Neural crest cell (in vitro differentiated cells): ENCODE data around the gene XYLT1. TPM values are rescaled to one million over a fixed set of nuclear protein-coding genes. Genes with fewer than 3 reads are reported as not detected.

Experiments
- DNase-seq: peaks from one replicate; pipeline ENCODE4 v3.0.0; 2021; ENCODE audit warnings: low read depth, mixed read lengths, low spot score
- H3K27ac Mint-ChIP-seq: one replicate; pipeline ENCODE4 v1.8.0; 2021; ENCODE audit warnings: mild to moderate bottlenecking, mixed read lengths; ENCODE audit not compliant: unreplicated experiment
- H3K27me3 Mint-ChIP-seq: 2 replicates; pipeline ENCODE4 v1.8.0; 2021; ENCODE audit warnings: low read depth, mild to moderate bottlenecking, mixed read lengths
- H3K36me3 Mint-ChIP-seq: 2 replicates; pipeline ENCODE4 v1.8.0; 2021; ENCODE audit warnings: low read depth, mild to moderate bottlenecking, mixed read lengths
- H3K4me1 Mint-ChIP-seq: 2 replicates; pipeline ENCODE4 v1.8.0; 2021; ENCODE audit warnings: mixed read lengths
- H3K4me3 Mint-ChIP-seq: one replicate; pipeline ENCODE4 v1.8.0; 2021; ENCODE audit warnings: mild to moderate bottlenecking, mixed read lengths
- H3K9me3 Mint-ChIP-seq: 2 replicates; pipeline ENCODE4 v1.8.0; 2021; ENCODE audit warnings: mixed read lengths
- total RNA-seq: library from RNA; stranded (reverse); gene quantifications from 2 replicates; pipeline ENCODE4 v1.2.1, GENCODE V29; 2021
- TF ChIP-seq, protein P1 (sequence below): fragments of 200-600 bp; sonication (generic); conservative IDR thresholded peaks from 2 replicates; pipeline ENCODE4 v1.5.0; 2021; ENCODE audit warnings: antibody characterized with exemption, mild to moderate bottlenecking

XYLT1 gene
- total RNA-seq, 1 donor from 2014 or later: 15.0 TPM

GRCh38 chr16:17222871-17223401, 247.8 kb downstream of the XYLT1 start:
- peaks cover 18% of the 10 kb centered on the region for H3K4me1 Mint-ChIP-seq
- no peak for DNase-seq

GRCh38 chr16:17219991-17220390, 250.8 kb downstream of the XYLT1 start:
- peaks cover 35% of the 10 kb centered on the region for H3K4me1 Mint-ChIP-seq
- no peak for DNase-seq
- H3K4me3 Mint-ChIP-seq: no peak overlapping the region
- no peaks in the 10 kb centered on the region for H3K27me3 Mint-ChIP-seq
- peaks cover 3% of the 10 kb centered on the region for H3K9me3 Mint-ChIP-seq
- TF ChIP-seq, protein P1, sequence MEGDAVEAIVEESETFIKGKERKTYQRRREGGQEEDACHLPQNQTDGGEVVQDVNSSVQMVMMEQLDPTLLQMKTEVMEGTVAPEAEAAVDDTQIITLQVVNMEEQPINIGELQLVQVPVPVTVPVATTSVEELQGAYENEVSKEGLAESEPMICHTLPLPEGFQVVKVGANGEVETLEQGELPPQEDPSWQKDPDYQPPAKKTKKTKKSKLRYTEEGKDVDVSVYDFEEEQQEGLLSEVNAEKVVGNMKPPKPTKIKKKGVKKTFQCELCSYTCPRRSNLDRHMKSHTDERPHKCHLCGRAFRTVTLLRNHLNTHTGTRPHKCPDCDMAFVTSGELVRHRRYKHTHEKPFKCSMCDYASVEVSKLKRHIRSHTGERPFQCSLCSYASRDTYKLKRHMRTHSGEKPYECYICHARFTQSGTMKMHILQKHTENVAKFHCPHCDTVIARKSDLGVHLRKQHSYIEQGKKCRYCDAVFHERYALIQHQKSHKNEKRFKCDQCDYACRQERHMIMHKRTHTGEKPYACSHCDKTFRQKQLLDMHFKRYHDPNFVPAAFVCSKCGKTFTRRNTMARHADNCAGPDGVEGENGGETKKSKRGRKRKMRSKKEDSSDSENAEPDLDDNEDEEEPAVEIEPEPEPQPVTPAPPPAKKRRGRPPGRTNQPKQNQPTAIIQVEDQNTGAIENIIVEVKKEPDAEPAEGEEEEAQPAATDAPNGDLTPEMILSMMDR: no peak
- H3K27ac Mint-ChIP-seq: no peak overlapping the region
- H3K36me3 Mint-ChIP-seq: peaks cover 2% of the 10 kb centered on the region

More at GRCh38 chr16:17222871-17223401, 247.8 kb downstream of the XYLT1 start:
- Mint-ChIP-seq H3K4me3 (no peak overlapping the region), H3K36me3 (peaks cover 2% of the 10 kb centered on the region), H3K27me3 (no peaks in the 10 kb centered on the region), H3K9me3 (peaks cover 3% of the 10 kb centered on the region), H3K27ac (no peak overlapping the region)
- TF ChIP-seq, protein P1: no peak

DNA sequence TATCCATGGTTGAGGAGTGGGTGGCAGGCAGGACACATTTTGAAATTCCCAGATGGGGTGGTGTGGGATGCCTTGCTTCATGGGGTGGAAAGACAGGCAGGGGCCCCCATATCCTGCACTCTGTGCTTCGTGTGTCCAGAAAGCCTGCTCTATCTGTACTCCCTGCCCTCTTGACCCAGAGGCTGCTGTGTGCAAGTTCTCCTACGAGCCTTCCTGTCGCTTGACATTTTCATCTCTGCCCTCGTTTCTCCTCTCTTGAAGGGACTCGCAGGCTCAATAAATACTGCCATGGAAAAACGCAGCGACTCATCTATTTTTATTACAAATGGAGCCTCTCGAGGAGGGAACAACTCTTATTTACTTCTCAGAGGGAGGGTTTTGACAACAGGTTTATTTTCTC, 254.8 kb downstream of the XYLT1 start:
- H3K36me3 Mint-ChIP-seq: no peaks in the 10 kb centered on the region
- no peak overlapping the region for H3K27ac Mint-ChIP-seq
- no peaks in the 10 kb centered on the region for H3K27me3 Mint-ChIP-seq
- DNase-seq: no peak
- H3K4me3 Mint-ChIP-seq: no peak overlapping the region
- H3K9me3 Mint-ChIP-seq: peaks cover 2% of the 10 kb centered on the region
- TF ChIP-seq, protein P1: no peak
- peaks cover 42% of the 10 kb centered on the region for H3K4me1 Mint-ChIP-seq

DNA sequence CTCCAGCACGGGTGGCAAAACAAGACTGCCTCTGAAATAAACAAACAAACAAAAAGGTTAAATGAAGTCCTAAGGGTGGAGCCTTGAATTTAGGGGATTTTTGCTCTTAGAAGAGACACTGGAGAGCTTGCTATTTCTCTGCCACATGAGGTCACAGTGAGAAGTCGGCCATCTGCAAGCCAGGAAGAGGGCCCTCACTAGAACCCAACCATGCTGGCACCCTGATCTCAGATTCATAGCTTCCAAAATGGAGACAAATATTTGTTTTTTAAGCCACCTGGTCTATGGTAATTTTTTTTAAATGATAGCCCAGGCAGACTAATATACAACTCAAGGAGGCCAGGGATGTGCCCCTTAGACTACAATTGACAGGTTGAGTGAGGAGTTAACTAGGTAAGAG, 255.5 kb downstream of the XYLT1 start:
- Mint-ChIP-seq H3K27ac (no peak overlapping the region), H3K4me1 (peaks cover 42% of the 10 kb centered on the region), H3K27me3 (no peaks in the 10 kb centered on the region), H3K36me3 (no peaks in the 10 kb centered on the region), H3K9me3 (peaks cover 2% of the 10 kb centered on the region), H3K4me3 (no peak overlapping the region)
- DNase-seq: no peak
- TF ChIP-seq, protein P1: no peak

DNA sequence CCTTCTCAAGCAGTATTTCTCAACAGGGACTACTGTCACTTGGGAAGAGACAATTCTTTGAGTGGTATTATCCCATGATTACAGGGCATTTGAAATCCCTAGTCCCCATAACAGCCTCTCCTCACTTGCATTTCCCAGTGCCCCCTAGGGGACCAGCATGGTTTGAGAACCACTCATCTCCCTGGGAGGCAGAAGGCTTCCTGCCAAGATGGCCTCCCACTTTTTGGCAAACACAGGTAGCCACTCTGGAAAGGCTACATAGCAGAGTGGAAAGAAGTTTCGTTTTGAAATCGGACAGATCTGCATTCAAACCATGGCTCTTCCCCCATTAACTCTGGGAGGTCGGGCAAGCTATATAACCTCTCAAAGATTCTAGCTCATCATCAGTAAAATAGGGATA, 256.8 kb downstream of the XYLT1 start:
- Mint-ChIP-seq H3K4me3 (no peak overlapping the region), H3K4me1 (peaks cover 42% of the 10 kb centered on the region), H3K9me3 (peaks cover 2% of the 10 kb centered on the region), H3K36me3 (no peaks in the 10 kb centered on the region), H3K27ac (no peak overlapping the region), H3K27me3 (no peaks in the 10 kb centered on the region)
- TF ChIP-seq, protein P1: no peak
- DNase-seq: no peak

DNA sequence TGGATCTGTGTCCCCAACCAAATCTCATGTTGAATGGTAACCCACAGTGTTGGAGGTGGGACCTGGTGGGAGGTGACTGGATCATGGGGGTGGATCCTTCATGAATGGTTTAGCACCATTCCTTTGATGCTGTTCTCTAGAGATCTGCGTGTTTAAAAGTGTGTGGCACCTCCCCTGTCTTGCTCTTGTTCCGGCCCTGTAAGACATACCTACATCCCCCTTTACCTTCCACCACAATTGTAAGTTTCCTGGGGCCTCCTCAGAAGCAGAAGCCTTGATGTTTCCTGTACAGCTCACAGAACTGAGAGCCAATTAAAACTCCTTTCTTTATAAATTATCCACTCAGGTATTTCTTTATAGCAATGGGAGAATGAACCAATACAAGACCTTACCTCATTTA, 257.7 kb downstream of the XYLT1 start:
- TF ChIP-seq, protein P1: no peak
- no peaks in the 10 kb centered on the region for H3K36me3 Mint-ChIP-seq
- peaks cover 2% of the 10 kb centered on the region for H3K9me3 Mint-ChIP-seq
- no peak overlapping the region for H3K4me3 Mint-ChIP-seq
- H3K4me1 Mint-ChIP-seq: peaks cover 36% of the 10 kb centered on the region
- no peak for DNase-seq
- no peak overlapping the region for H3K27ac Mint-ChIP-seq
- H3K27me3 Mint-ChIP-seq: no peaks in the 10 kb centered on the region
